ENCODE results near the gene NTRK1. TPM values are rescaled to one million over a fixed set of nuclear protein-coding genes. Genes with fewer than 3 reads are reported as not detected.

Gene NTRK1
- total RNA-seq, 3 donors from 2014 or later, result 0.16 to 4.9 (median 0.73) TPM

DNA sequence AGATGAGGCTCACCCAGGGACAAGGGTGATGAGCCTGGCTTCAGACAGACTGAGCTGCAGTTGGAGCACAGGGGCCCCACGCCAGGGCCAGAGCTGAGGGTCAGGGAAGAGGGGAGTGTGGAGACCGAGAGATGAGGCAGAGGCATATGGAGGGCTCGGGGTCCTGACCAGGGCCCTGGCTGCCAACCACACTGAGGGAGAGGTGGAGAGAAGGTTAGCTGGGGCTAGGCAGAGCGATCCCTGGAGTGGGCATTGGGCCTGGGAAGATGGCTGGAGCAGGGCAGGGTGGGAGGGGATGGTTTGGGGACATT, 40.9 kb downstream of the NTRK1 start:
- H3K4me3 ChIP-seq, result peak overlapping the region in 1 of 3 donors; percentile 1
- intact Hi-C loops (cut with DNase I; ENCODE audit: low total_unique reads), result no loop called here
- TF ChIP-seq POLR2AphosphoS5 (IDR thresholded peaks at IDR 0.05), result no peak
- TF ChIP-seq POLR2A (IDR thresholded peaks at IDR 0.05), result no peak
- TF ChIP-seq, protein P1, sequence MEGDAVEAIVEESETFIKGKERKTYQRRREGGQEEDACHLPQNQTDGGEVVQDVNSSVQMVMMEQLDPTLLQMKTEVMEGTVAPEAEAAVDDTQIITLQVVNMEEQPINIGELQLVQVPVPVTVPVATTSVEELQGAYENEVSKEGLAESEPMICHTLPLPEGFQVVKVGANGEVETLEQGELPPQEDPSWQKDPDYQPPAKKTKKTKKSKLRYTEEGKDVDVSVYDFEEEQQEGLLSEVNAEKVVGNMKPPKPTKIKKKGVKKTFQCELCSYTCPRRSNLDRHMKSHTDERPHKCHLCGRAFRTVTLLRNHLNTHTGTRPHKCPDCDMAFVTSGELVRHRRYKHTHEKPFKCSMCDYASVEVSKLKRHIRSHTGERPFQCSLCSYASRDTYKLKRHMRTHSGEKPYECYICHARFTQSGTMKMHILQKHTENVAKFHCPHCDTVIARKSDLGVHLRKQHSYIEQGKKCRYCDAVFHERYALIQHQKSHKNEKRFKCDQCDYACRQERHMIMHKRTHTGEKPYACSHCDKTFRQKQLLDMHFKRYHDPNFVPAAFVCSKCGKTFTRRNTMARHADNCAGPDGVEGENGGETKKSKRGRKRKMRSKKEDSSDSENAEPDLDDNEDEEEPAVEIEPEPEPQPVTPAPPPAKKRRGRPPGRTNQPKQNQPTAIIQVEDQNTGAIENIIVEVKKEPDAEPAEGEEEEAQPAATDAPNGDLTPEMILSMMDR (IDR thresholded peaks at IDR 0.05), result no peak
- H3K4me1 ChIP-seq, result peaks cover 0 to 17% of the 10 kb centered on the region in 2 donors
- H3K27me3 ChIP-seq, result no peaks in the 10 kb centered on the region
- peak overlapping the region; percentile 33 to 97 for H3K27ac ChIP-seq
- no peaks in the 10 kb centered on the region for H3K36me3 ChIP-seq
- no peaks in the 10 kb centered on the region for H3K9me3 ChIP-seq
- DNase-seq (ENCODE audit: low spot score in 2 of 2), result no peak

DNA sequence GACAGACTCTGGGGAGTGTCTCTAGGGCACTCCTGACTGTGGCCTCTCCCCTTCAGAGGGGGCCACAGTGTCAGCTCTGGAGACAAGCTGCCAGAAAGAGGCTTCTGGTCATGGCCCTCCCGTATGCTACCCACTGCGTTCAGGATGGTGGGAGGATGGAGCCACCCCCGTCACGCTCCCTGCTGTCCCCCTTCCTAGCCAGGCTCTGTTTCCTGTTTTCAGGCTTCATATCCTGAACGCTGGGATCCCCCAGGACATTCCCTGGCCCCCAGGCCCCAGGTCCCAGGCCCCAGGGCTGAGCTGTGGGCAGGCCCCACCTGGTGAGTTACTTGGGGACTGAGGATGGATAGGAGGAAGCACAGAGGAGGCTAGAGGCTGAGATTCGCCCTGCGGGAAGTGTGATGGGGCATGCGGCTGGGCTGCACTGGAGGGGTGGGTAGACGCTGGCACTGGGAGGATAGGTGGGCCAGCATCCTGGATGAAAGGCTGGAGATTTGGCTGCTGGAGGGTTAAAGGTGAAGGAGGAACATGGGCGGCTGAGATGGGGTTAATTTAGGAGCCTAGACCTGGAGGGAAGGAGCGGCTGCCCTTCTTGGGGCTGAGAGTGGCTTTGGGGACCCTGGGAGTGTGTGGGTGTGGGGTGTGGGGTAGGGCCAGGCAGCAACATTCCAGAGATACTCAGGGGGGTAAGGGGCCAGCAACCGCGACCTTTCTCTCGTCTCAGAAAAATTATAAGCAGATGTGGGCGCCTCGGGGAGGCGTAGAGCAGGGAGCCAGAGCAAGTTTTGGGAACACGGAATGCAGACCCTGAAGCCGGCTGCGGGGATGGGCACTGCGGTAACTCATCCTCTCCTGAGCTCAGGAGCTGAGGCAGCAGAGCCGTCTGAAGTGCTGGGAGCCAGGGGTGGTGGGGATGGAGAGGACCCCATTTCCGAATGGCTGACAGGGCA, 41.6 kb downstream of the NTRK1 start:
- intact Hi-C loops (cut with DNase I; ENCODE audit: low total_unique reads), result no loop called here
- Histone ChIP-seq H3K4me1 (peaks cover 0 to 17% of the 10 kb centered on the region in 2 donors), H3K36me3 (no peaks in the 10 kb centered on the region), H3K4me3 (peak overlapping the region in 1 of 3 donors; percentile 1), H3K9me3 (no peaks in the 10 kb centered on the region), H3K27ac (peak overlapping the region; percentile 33 to 97), H3K27me3 (no peaks in the 10 kb centered on the region)
- no peak for TF ChIP-seq POLR2AphosphoS5 (IDR thresholded peaks at IDR 0.05)
- TF ChIP-seq POLR2A (IDR thresholded peaks at IDR 0.05), result no peak
- TF ChIP-seq, protein P1 (IDR thresholded peaks at IDR 0.05), result no peak
- DNase-seq (ENCODE audit: low spot score in 2 of 2), result no peak

DNA sequence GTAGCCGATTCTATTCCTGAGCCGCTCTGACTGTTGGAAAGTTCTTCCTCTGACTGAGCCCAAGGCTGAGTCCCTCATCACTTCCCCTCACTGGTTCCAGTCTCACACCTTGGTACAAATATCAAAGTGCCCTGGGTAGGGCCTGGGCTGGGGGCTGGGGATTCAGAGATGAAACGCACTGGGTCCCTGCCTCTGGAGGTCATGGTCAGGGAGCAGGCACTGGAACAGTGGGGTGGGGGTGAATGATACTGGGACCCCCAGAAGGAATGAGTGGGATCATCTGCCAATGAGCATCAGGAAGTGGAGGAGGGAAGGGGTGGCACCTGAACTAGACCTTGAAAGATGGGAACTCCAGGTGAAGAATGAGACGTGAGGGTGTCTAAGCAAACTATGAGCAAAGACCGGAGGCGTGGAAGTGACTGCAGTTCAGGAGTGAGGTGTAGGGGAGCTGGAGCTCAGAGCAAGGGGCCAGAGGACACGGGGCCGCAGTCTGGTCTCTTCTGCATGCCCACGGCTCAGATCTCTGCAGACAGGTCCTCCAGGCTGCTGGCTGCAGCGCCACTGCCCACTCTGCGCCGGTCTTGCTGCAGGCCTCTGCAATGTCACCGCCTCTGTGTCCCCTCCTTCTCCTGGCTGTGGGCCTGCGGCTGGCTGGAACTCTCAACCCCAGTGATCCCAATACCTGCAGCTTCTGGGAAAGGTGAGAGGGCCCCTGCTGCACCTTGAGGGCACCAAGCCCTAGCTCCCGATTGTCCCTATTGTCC, 42.8 kb downstream of the NTRK1 start:
- TF ChIP-seq, protein P1 (IDR thresholded peaks at IDR 0.05), result no peak
- TF ChIP-seq POLR2A (IDR thresholded peaks at IDR 0.05) (no peak), POLR2AphosphoS5 (IDR thresholded peaks at IDR 0.05) (no peak)
- intact Hi-C loops (cut with DNase I; ENCODE audit: low total_unique reads), result no loop called here
- Histone ChIP-seq H3K27me3 (peaks cover 0 to 5% of the 10 kb centered on the region in 2 donors), H3K9me3 (no peaks in the 10 kb centered on the region), H3K36me3 (no peaks in the 10 kb centered on the region), H3K4me1 (peaks cover 0 to 17% of the 10 kb centered on the region in 2 donors), H3K4me3 (peak overlapping the region in 1 of 3 donors; percentile 15), H3K27ac (peak overlapping the region in 1 of 2 donors; percentile 97)
- no peak for DNase-seq (ENCODE audit: low spot score in 2 of 2)

DNA sequence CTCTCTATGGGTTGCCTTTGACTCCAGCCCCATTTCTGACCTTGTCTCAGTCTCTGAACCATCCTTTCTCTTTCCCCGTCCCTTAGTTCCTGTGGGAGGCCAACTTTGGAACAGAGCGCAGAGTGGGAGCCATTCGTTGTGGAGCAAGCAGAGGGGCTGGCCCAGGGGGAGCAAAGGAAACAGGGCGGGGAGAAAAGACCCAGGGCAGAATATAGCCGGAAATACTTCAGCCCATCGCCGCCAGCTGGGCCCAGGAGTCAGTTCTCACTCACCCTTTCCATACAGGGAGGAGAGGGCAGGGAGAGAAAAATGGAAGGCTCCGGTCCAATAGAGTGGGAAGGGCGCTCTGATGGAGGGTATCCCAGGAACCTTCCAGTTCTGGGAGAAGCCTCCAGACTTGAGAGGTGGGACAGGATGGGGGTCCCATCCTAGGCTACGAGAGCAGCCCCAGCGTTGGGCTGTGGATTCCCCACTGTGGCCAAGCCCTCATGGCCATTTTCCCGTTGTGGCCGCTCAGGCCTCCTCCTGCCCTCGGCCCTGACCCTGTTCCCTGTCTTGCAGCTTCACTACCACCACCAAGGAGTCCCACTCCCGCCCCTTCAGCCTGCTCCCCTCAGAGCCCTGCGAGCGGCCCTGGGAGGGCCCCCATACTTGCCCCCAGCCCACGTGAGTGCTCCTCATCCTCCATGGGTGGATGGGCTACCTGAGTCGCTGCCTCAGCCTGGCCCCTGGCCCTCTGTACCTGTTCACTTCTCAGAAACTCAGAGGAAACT, 43.7 kb downstream of the NTRK1 start:
- no peak for DNase-seq (ENCODE audit: low spot score in 2 of 2)
- Histone ChIP-seq H3K36me3 (no peaks in the 10 kb centered on the region), H3K27me3 (peaks cover 0 to 10% of the 10 kb centered on the region in 2 donors), H3K4me3 (peak overlapping the region in 1 of 3 donors; percentile 15), H3K4me1 (peaks cover 0 to 17% of the 10 kb centered on the region in 2 donors), H3K9me3 (no peaks in the 10 kb centered on the region), H3K27ac (peak overlapping the region in 1 of 2 donors; percentile 74)
- intact Hi-C loops (cut with DNase I; ENCODE audit: low total_unique reads), result no loop called here
- TF ChIP-seq, protein P1 (IDR thresholded peaks at IDR 0.05), result no peak
- no peak for TF ChIP-seq POLR2AphosphoS5 (IDR thresholded peaks at IDR 0.05)

Measured in breast epithelium (tissue), 4 donors.